RWPE2 (cell line): ENCODE measurements around the gene SPATA2L.
"Not testable (repeated sequence)": the region's sequence is repeated elsewhere in the genome, so short reads cannot be mapped to it uniquely, and the experiment has no call there.

Experiments
- ATAC-seq: fragments of 200-7000 bp; cut with Tn5 transposase; 3 replicates; pipeline ENCODE4 v1.9.1; 2021; ENCODE audit warnings: low read depth
- DNase-seq: peaks from one replicate; pipeline ENCODE4 v3.0.0-alpha.2; 2020; ENCODE audit warnings: low spot score
- H3K27ac ChIP-seq: fragments of 450-650 bp; 2 replicates; pipeline ENCODE4 v1.5.1; 2017; ENCODE audit warnings: mild to moderate bottlenecking; ENCODE audit not compliant: poor library complexity, severe bottlenecking
- H3K27me3 ChIP-seq: fragments of 250-450 bp; sonication (Bioruptor Pico); 2 replicates; pipeline ENCODE4 v1.5.1; 2021; ENCODE audit warnings: mild to moderate bottlenecking, moderate library complexity; ENCODE audit not compliant: insufficient read depth, poor library complexity, severe bottlenecking
- H3K36me3 ChIP-seq: fragments of 250-450 bp; sonication (Bioruptor Pico); 2 replicates; pipeline ENCODE4 v1.5.1; 2020; ENCODE audit warnings: low read depth, mild to moderate bottlenecking, moderate library complexity
- H3K4me1 ChIP-seq: fragments of 250-450 bp; sonication (Bioruptor Pico); 2 replicates; pipeline ENCODE4 v1.5.1; 2021; ENCODE audit warnings: mild to moderate bottlenecking, moderate library complexity; ENCODE audit not compliant: insufficient read depth, poor library complexity, severe bottlenecking
- H3K4me3 ChIP-seq: fragments of 250-450 bp; sonication (Bioruptor Pico); 2 replicates; pipeline ENCODE4 v1.5.1; 2021; ENCODE audit warnings: mild to moderate bottlenecking, moderate library complexity; ENCODE audit not compliant: severe bottlenecking
- H3K9me3 ChIP-seq: fragments of 250-450 bp; sonication (Bioruptor Pico); 2 replicates; pipeline ENCODE4 v1.5.1; 2021; ENCODE audit warnings: mild to moderate bottlenecking, moderate library complexity; ENCODE audit not compliant: severe bottlenecking
- TF ChIP-seq, protein P1 (sequence below): fragments of 450-650 bp; IDR thresholded peaks from one replicate; pipeline ENCODE4 v1.5.1; 2017; ENCODE audit warnings: mild to moderate bottlenecking, moderate library complexity; ENCODE audit not compliant: poor library complexity, severe bottlenecking

The SPATA2L gene

DNA sequence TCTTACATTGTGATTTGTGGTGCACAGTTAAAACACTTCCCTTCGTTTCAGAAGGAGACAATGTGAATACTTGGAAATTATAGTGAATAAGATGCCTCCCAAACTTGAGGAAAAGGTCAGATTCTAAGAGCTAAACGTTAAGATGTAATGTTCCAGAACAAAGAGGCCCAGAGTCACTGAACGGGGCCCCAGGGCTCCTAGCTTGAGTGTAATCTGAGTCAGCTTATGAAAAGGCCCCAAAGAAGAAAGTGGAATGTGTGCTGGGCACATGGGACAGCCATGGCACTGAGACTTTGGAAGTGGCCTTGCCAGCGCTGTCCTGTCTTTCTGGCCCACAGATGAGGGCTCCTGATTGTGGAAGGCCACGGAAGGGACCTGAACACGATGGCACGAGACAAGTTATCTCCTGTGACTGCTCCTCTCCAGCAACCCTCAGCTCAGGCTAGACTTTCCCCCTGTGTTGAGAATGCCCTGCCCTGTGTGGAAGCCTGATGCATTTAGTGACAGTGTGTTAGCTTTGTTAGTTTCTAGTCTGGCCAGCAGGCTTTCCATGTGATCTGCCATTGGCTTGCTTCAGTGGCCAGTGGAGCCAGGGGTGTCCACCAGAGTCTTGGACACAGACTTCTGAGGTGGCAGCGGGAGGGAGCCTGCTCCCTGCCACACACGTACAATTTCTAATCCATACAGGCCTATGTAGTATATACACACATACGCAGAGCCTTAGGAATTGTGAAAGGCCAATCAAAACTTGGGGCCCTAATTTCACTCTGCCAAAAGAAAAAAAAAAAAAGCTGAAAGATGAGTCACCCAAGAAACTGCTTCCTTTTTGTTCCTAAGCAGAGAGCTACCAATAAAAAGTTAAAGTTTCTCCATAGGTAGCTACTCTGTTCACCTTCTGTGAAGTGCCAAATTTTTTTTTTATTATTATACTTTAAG, 30.7 kb downstream of the SPATA2L start:
- H3K36me3 ChIP-seq = no peaks in the 10 kb centered on the region
- TF ChIP-seq, protein P1, sequence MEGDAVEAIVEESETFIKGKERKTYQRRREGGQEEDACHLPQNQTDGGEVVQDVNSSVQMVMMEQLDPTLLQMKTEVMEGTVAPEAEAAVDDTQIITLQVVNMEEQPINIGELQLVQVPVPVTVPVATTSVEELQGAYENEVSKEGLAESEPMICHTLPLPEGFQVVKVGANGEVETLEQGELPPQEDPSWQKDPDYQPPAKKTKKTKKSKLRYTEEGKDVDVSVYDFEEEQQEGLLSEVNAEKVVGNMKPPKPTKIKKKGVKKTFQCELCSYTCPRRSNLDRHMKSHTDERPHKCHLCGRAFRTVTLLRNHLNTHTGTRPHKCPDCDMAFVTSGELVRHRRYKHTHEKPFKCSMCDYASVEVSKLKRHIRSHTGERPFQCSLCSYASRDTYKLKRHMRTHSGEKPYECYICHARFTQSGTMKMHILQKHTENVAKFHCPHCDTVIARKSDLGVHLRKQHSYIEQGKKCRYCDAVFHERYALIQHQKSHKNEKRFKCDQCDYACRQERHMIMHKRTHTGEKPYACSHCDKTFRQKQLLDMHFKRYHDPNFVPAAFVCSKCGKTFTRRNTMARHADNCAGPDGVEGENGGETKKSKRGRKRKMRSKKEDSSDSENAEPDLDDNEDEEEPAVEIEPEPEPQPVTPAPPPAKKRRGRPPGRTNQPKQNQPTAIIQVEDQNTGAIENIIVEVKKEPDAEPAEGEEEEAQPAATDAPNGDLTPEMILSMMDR = no peak
- no peaks in the 10 kb centered on the region for H3K9me3 ChIP-seq
- H3K27ac ChIP-seq = peak overlapping the region; percentile 6
- peaks cover 4% of the 10 kb centered on the region for H3K4me1 ChIP-seq
- no peak for DNase-seq
- no peaks in the 10 kb centered on the region for H3K27me3 ChIP-seq
- ATAC-seq = peak; percentile 49
- no peak overlapping the region for H3K4me3 ChIP-seq

DNA sequence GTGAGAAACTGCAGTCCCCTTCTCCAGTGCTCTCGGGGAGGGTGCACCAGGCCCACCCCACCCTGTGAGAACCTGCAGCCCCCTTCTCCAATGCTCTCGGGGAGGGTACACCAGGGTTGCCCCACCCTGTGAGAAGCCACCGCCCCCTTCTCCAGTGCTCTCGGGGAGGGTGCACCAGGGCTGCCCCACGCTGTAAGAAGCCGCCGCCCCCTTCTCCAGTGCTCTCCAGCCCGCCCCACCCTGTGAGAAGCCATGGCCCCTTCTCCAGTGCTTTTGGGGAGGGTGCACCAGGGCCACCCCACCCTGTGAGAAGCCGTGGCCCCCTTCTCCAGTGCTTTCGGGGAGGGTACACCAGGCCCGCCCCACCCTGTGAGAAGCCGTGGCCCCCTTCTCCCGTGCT, 31.8 kb downstream of the SPATA2L start:
- Histone ChIP-seq H3K27me3 (no peaks in the 10 kb centered on the region), H3K9me3 (no peaks in the 10 kb centered on the region), H3K27ac (no peak overlapping the region), H3K4me1 (peaks cover 4% of the 10 kb centered on the region), H3K4me3 (no peak overlapping the region), H3K36me3 (0 out of 2 replicates have a peak, but pooled peaks cover 3% of the 10 kb centered on the region)
- DNase-seq = no peak
- TF ChIP-seq, protein P1 = no peak
- ATAC-seq = no peak

DNA sequence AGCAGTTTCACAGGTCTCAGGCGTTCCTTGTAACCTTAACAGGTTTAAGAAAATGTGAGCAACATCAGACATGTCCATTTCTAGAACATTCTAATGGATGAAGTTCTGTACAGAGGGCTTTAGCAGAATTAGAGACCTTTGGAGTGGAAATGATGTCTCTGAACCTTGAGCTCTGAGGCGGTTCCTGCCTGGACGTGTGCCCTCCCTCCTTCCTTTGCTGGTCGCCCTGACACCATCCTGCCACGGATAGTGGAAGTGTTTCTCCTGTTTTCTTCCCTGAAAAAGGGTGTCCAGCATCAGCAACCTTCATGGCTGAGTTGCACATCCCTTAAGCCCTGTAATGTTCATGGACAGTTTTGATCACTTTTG, 32.7 kb downstream of the SPATA2L start:
- Histone ChIP-seq H3K9me3 (no peaks in the 10 kb centered on the region), H3K27ac (no peak overlapping the region), H3K36me3 (peaks cover 4% of the 10 kb centered on the region; the same call in 1 of the 2 replicates), H3K4me1 (peaks cover 4% of the 10 kb centered on the region), H3K27me3 (no peaks in the 10 kb centered on the region), H3K4me3 (no peak overlapping the region)
- TF ChIP-seq, protein P1 = no peak
- no peak for DNase-seq
- ATAC-seq = no peak

DNA sequence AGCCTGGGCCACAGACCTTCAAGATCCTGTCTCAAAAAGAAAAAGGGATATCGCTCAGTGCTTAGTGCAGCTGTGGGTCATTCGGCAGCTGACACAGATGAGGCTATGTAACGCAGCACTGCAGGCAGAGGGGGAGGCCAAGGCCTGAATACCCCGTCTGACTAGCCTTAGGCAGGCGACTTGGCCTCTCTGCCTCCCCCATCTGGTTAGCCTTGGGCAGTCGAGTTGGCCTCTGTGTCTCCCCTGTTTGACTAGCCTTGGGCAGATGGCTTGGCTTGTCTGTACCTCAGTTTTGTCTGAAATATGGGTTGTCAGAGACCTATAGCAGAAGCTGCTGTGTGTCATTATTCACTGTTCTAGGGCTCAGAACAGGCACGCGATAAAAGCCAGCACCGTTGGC, 33.9 kb downstream of the SPATA2L start:
- no peak for ATAC-seq
- TF ChIP-seq, protein P1 = no peak
- no peaks in the 10 kb centered on the region for H3K27me3 ChIP-seq
- H3K4me3 ChIP-seq = no peak overlapping the region
- no peak for DNase-seq
- peaks cover 11% of the 10 kb centered on the region for H3K36me3 ChIP-seq
- H3K9me3 ChIP-seq = no peaks in the 10 kb centered on the region
- H3K4me1 ChIP-seq = peaks cover 4% of the 10 kb centered on the region
- no peak overlapping the region for H3K27ac ChIP-seq

GRCh38 chr16:89667000-89667399, 34.5 kb downstream of the SPATA2L start:
- not testable (repeated sequence) for H3K4me3 ChIP-seq, H3K27me3 ChIP-seq, H3K9me3 ChIP-seq, H3K27ac ChIP-seq, H3K4me1 ChIP-seq, ATAC-seq, DNase-seq
- H3K36me3 ChIP-seq = peaks cover 15% of the 10 kb centered on the region
- TF ChIP-seq, protein P1 = peak; percentile 42

DNA sequence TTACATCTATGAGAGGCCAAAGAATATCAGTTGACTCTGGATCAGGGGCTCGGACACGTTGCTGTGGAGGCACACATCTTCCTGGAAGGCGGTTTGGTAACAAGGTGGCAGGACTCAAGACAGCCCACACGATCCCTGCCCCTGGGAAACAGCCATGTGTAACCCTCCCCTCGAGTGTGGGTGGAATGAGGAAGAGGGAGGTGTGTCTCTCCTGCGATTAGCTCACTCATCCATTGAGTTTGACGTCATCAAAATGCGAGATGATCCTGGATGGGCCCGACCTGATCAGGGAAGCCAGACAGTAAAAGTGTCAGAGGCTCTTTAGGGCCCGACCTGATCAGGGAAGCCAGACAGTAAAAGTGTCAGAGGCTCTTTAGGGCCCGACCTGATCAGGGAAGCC, 37.3 kb downstream of the SPATA2L start:
- ATAC-seq, DNase-seq, H3K4me3 ChIP-seq, H3K27ac ChIP-seq, H3K27me3 ChIP-seq, H3K4me1 ChIP-seq, H3K9me3 ChIP-seq: not testable (repeated sequence)
- peaks cover 42% of the 10 kb centered on the region for H3K36me3 ChIP-seq
